SU-DHL-6 (cell line): ENCODE data around the gene FBXW5.

Experiments used
- EZH2phosphoT487 ChIP-seq: fragments of 200-600 bp; sonication (generic), shearing (Covaris generic); conservative IDR thresholded peaks from 2 replicates; pipeline ENCODE4 v1.6.1; 2018; ENCODE audit warnings: mild to moderate bottlenecking, antibody characterized with exemption, low read length, moderate library complexity, mixed read lengths
- TF ChIP-seq, protein P1 (sequence below): fragments of 200-600 bp; sonication (generic); IDR thresholded peaks from one replicate; pipeline ENCODE4 v1.5.1; 2017; ENCODE audit warnings: antibody characterized with exemption, mild to moderate bottlenecking, low read length, moderate library complexity; ENCODE audit not compliant: insufficient read depth, poor library complexity, severe bottlenecking

GRCh38 chr9:136920069-136920468, 24.5 kb downstream of the FBXW5 start:
- TF ChIP-seq, protein P1, sequence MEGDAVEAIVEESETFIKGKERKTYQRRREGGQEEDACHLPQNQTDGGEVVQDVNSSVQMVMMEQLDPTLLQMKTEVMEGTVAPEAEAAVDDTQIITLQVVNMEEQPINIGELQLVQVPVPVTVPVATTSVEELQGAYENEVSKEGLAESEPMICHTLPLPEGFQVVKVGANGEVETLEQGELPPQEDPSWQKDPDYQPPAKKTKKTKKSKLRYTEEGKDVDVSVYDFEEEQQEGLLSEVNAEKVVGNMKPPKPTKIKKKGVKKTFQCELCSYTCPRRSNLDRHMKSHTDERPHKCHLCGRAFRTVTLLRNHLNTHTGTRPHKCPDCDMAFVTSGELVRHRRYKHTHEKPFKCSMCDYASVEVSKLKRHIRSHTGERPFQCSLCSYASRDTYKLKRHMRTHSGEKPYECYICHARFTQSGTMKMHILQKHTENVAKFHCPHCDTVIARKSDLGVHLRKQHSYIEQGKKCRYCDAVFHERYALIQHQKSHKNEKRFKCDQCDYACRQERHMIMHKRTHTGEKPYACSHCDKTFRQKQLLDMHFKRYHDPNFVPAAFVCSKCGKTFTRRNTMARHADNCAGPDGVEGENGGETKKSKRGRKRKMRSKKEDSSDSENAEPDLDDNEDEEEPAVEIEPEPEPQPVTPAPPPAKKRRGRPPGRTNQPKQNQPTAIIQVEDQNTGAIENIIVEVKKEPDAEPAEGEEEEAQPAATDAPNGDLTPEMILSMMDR = no peak
- no peak for TF ChIP-seq EZH2phosphoT487
